ENCODE data around the gene ERG28. TPM values are rescaled to one million over a fixed set of nuclear protein-coding genes. Genes with fewer than 3 reads are reported as not detected.

Gene ERG28
- polyA plus RNA-seq, 3 donors: 1.6 to 8.2 (median 5.7) TPM

GRCh38 chr14:75609606-75610475 lies 50.8 kb downstream of the ERG28 start:
- peak; percentile 76 to 85 (median 76) for DNase-seq
- peak overlapping the region; percentile 60 for H3K9ac ChIP-seq (ENCODE audit: insufficient read depth, low read length, poor library complexity, severe bottlenecking)
- no peaks in the 10 kb centered on the region for H4K20me1 ChIP-seq (ENCODE audit: insufficient read depth, low read length)
- intact Hi-C loops (cut with micrococcal nuclease): loop anchor here in 1 of 2 donors (5.0 kb wide), 1 partner anchor 33 kb away; the partner anchor contains the start of gene FLVCR2
- no peaks in the 10 kb centered on the region for H3K27me3 ChIP-seq (ENCODE audit: control insufficient read depth in 2 of 2, insufficient read depth in 2 of 2, low read length in 2 of 2)
- peaks cover 9% of the 10 kb centered on the region for H3K79me2 ChIP-seq (ENCODE audit: insufficient read depth, low read length)
- Mint-ChIP-seq H3K9me3 (peaks cover 7 to 22% (median 16%) of the 10 kb centered on the region in 7 donors), H3K4me3 (peak overlapping the region in 1 of 2 donors; percentile 71), H3K36me3 (peaks cover 33 to 38% of the 10 kb centered on the region in 2 donors), H3K4me1 (peaks cover 77% of the 10 kb centered on the region), H3K27ac (peak overlapping the region; percentile 92 to 98 (median 96)), H3K27me3 (ENCODE audit: low read depth in 3 of 3) (peaks cover 0 to 16% (median 0%) of the 10 kb centered on the region in 3 donors)
- peaks cover 74 to 76% of the 10 kb centered on the region in 2 donors for H3K4me1 ChIP-seq (ENCODE audit: control insufficient read depth in 1 of 2, insufficient read depth in 2 of 2, low read length in 2 of 2)
- H3K4me3 ChIP-seq (replicated peaks in 1 of 3; ENCODE audit: low read depth in 2 of 3, low read length in 3 of 3): peak overlapping the region in 1 of 3 experiments; percentile 39
- H3K9me3 ChIP-seq (replicated peaks in 1 of 2; ENCODE audit: control insufficient read depth in 1 of 2, insufficient read depth in 1 of 2, low read length in 2 of 2): peaks cover 10 to 15% of the 10 kb centered on the region in 2 donors
- no peak overlapping the region for H2AFZ ChIP-seq (ENCODE audit: insufficient read depth, low read depth, low read length, poor library complexity, severe bottlenecking)
- H3K27ac ChIP-seq (ENCODE audit: low read depth in 1 of 2, low read length in 2 of 2): peak overlapping the region; percentile 79 to 94
- WGBS (ENCODE audit: insufficient coverage): 60% methylated on average over 5 of the region's 9 CpGs
- H3K36me3 ChIP-seq (replicated peaks in 1 of 2; ENCODE audit: control insufficient read depth in 1 of 2, insufficient read depth in 2 of 2, low read length in 2 of 2): no peaks in the 10 kb centered on the region
- peak overlapping the region; percentile 40 for H3K4me2 ChIP-seq (replicated peaks; ENCODE audit: extremely low read depth, low read length, poor library complexity, severe bottlenecking)
- no peak for TF ChIP-seq CTCF (IDR thresholded peaks at IDR 0.05)

- intact Hi-C loops (cut with micrococcal nuclease): no loop called here
- no peak overlapping the region for H3K4me2 ChIP-seq (replicated peaks; ENCODE audit: extremely low read depth, low read length, poor library complexity, severe bottlenecking)
- Mint-ChIP-seq H3K36me3 (peaks cover 30 to 34% of the 10 kb centered on the region in 2 donors), H3K27ac (peak overlapping the region; percentile 92 to 98 (median 96)), H3K4me1 (peaks cover 74% of the 10 kb centered on the region), H3K4me3 (no peak overlapping the region), H3K27me3 (ENCODE audit: low read depth in 3 of 3) (peaks cover 0 to 11% (median 0%) of the 10 kb centered on the region in 3 donors), H3K9me3 (peaks cover 3 to 18% (median 12%) of the 10 kb centered on the region in 7 donors)
- no peak for TF ChIP-seq CTCF (IDR thresholded peaks at IDR 0.05)
- peaks cover 9% of the 10 kb centered on the region for H3K79me2 ChIP-seq (ENCODE audit: insufficient read depth, low read length)
- H2AFZ ChIP-seq (ENCODE audit: insufficient read depth, low read depth, low read length, poor library complexity, severe bottlenecking): no peak overlapping the region
- peak in 2 of 3 donors; percentile 19 to 23 for DNase-seq
- H3K4me3 ChIP-seq (replicated peaks in 1 of 3; ENCODE audit: low read depth in 2 of 3, low read length in 3 of 3): no peak overlapping the region
- H3K9me3 ChIP-seq (replicated peaks in 1 of 2; ENCODE audit: control insufficient read depth in 1 of 2, insufficient read depth in 1 of 2, low read length in 2 of 2): peaks cover 10 to 15% of the 10 kb centered on the region in 2 donors
- no peak overlapping the region for H3K9ac ChIP-seq (ENCODE audit: insufficient read depth, low read length, poor library complexity, severe bottlenecking)
- H4K20me1 ChIP-seq (ENCODE audit: insufficient read depth, low read length): no peaks in the 10 kb centered on the region
- no peak overlapping the region for H3K27ac ChIP-seq (ENCODE audit: low read depth in 1 of 2, low read length in 2 of 2)
- no peaks in the 10 kb centered on the region for H3K36me3 ChIP-seq (replicated peaks in 1 of 2; ENCODE audit: control insufficient read depth in 1 of 2, insufficient read depth in 2 of 2, low read length in 2 of 2)
- H3K27me3 ChIP-seq (ENCODE audit: control insufficient read depth in 2 of 2, insufficient read depth in 2 of 2, low read length in 2 of 2): no peaks in the 10 kb centered on the region
- peaks cover 72 to 74% of the 10 kb centered on the region in 2 donors for H3K4me1 ChIP-seq (ENCODE audit: control insufficient read depth in 1 of 2, insufficient read depth in 2 of 2, low read length in 2 of 2)
- WGBS (ENCODE audit: insufficient coverage): no CpG with 5 or more reads among the region's 4 CpGs
Measured at GRCh38 chr14:75609116-75609515, 51.6 kb downstream of the ERG28 start.
